Type B pancreatic cell (in vitro differentiated cells): ENCODE measurements around the gene HLF. TPM values are rescaled to one million over a fixed set of nuclear protein-coding genes. Genes with fewer than 3 reads are reported as not detected.

ENCODE experiments used
- DNase-seq: peaks from one replicate; pipeline ENCODE4 v3.0.0; 2021; ENCODE audit warnings: mixed read lengths; ENCODE audit not compliant: unreplicated experiment; ENCODE audit errors: extremely low spot score
- H3K27ac Mint-ChIP-seq: 2 replicates; pipeline ENCODE4 v1.8.0; 2021; ENCODE audit warnings: mild to moderate bottlenecking, mixed read lengths
- H3K27me3 Mint-ChIP-seq: 2 replicates; pipeline ENCODE4 v1.8.0; 2021; ENCODE audit warnings: mixed read lengths
- H3K36me3 Mint-ChIP-seq: 2 replicates; pipeline ENCODE4 v1.8.0; 2021; ENCODE audit warnings: mixed read lengths
- H3K4me1 Mint-ChIP-seq: one replicate; pipeline ENCODE4 v1.8.0; 2021; ENCODE audit warnings: mixed read lengths; ENCODE audit not compliant: unreplicated experiment
- H3K4me3 Mint-ChIP-seq: 2 replicates; pipeline ENCODE4 v1.8.0; 2021; ENCODE audit warnings: mild to moderate bottlenecking, mixed read lengths
- H3K9me3 Mint-ChIP-seq: 2 replicates; pipeline ENCODE4 v1.8.0; 2021; ENCODE audit warnings: mixed read lengths
- CTCF ChIP-seq: fragments of 200-600 bp; sonication (generic); conservative IDR thresholded peaks from 2 replicates; pipeline ENCODE4 v1.5.0; 2021; ENCODE audit warnings: antibody characterized with exemption, mild to moderate bottlenecking
- total RNA-seq: library from RNA; stranded (reverse); gene quantifications from 2 replicates; pipeline ENCODE4 v1.2.1, GENCODE V29; 2021; ENCODE audit warnings: low replicate concordance

HLF gene
- total RNA-seq, 1 donor from 2014 or later: 2.6 TPM

GRCh38 chr17:55223524-55223923 lies 41.2 kb upstream of the HLF start:
- no peak for TF ChIP-seq CTCF
- Mint-ChIP-seq H3K4me1 (no peaks in the 10 kb centered on the region), H3K4me3 (no peak overlapping the region), H3K27ac (no peak overlapping the region), H3K27me3 (peaks cover 9% of the 10 kb centered on the region), H3K9me3 (no peaks in the 10 kb centered on the region), H3K36me3 (no peaks in the 10 kb centered on the region)
- DNase-seq: no peak

- no peak for DNase-seq
- Mint-ChIP-seq H3K9me3 (no peaks in the 10 kb centered on the region), H3K4me3 (no peak overlapping the region), H3K27me3 (peaks cover 9% of the 10 kb centered on the region), H3K4me1 (no peaks in the 10 kb centered on the region), H3K27ac (no peak overlapping the region), H3K36me3 (no peaks in the 10 kb centered on the region)
- TF ChIP-seq CTCF: no peak
These were observed 40.0 kb upstream of the HLF start for GRCh38 chr17:55224746-55225145.

- peaks cover 9% of the 10 kb centered on the region for H3K27me3 Mint-ChIP-seq
- H3K4me1 Mint-ChIP-seq: no peaks in the 10 kb centered on the region
These were observed 39.5 kb upstream of the HLF start for GRCh38 chr17:55225237-55225636.

GRCh38 chr17:55228683-55229192 lies 36.0 kb upstream of the HLF start:
- no peak for TF ChIP-seq CTCF
- Mint-ChIP-seq H3K36me3 (no peaks in the 10 kb centered on the region), H3K27ac (no peak overlapping the region), H3K27me3 (peaks cover 5% of the 10 kb centered on the region), H3K9me3 (no peaks in the 10 kb centered on the region), H3K4me1 (no peaks in the 10 kb centered on the region), H3K4me3 (no peak overlapping the region)
- no peak for DNase-seq

More at GRCh38 chr17:55225237-55225636, 39.5 kb upstream of the HLF start:
- H3K4me3 Mint-ChIP-seq: no peak overlapping the region
- DNase-seq: no peak
- TF ChIP-seq CTCF: no peak
- no peaks in the 10 kb centered on the region for H3K36me3 Mint-ChIP-seq
- no peaks in the 10 kb centered on the region for H3K9me3 Mint-ChIP-seq
- H3K27ac Mint-ChIP-seq: no peak overlapping the region

- Mint-ChIP-seq H3K9me3 (no peaks in the 10 kb centered on the region), H3K27me3 (peaks cover 5% of the 10 kb centered on the region), H3K36me3 (no peaks in the 10 kb centered on the region), H3K4me3 (no peak overlapping the region), H3K4me1 (no peaks in the 10 kb centered on the region), H3K27ac (no peak overlapping the region)
- TF ChIP-seq CTCF: no peak
- DNase-seq: no peak
These were observed 35.5 kb upstream of the HLF start for GRCh38 chr17:55229276-55229675.

- no peak for TF ChIP-seq CTCF
- no peaks in the 10 kb centered on the region for H3K9me3 Mint-ChIP-seq
- no peak for DNase-seq
- H3K27ac Mint-ChIP-seq: no peak overlapping the region
- peaks cover under 1% of the 10 kb centered on the region for H3K27me3 Mint-ChIP-seq
- no peak overlapping the region for H3K4me3 Mint-ChIP-seq
- H3K36me3 Mint-ChIP-seq: no peaks in the 10 kb centered on the region
- no peaks in the 10 kb centered on the region for H3K4me1 Mint-ChIP-seq
These were observed 34.0 kb upstream of the HLF start for GRCh38 chr17:55230716-55231115.
